Activated B cell treated with CpG ODN at 0.5 μM for 24 hours (primary cell): ENCODE measurements around the gene RNF144A. TPM values are rescaled to one million over a fixed set of nuclear protein-coding genes. Genes with fewer than 3 reads are reported as not detected.

Experiments used
- ATAC-seq: fragments of 200-7000 bp; cut with Tn5 transposase; one replicate; pipeline ENCODE4 v1.10.0; 2021; ENCODE audit warnings: low read depth, mild to moderate bottlenecking, moderate library complexity
- CTCF ChIA-PET: fragments of 350-600 bp; sonication (Branson Sonifier 250); formaldehyde crosslinking; loops from one replicate; lab custom pipeline; 2021; ENCODE audit warnings: antibody characterized with exemption; lab: Charles Lee
- POLR2A ChIA-PET: fragments of 350-600 bp; sonication (Branson Sonifier 250); formaldehyde crosslinking; loops from one replicate; lab custom pipeline; 2021; ENCODE audit warnings: antibody characterized with exemption; lab: Charles Lee
- DNase-seq: peaks from one replicate; pipeline ENCODE4 v3.0.0; 2022
- H3K27ac Mint-ChIP-seq: one replicate; pipeline ENCODE4 v1.8.0; 2020; ENCODE audit warnings: mixed read lengths
- H3K27me3 Mint-ChIP-seq: one replicate; pipeline ENCODE4 v1.8.0; 2021; ENCODE audit warnings: mixed read lengths
- H3K36me3 Mint-ChIP-seq: one replicate; pipeline ENCODE4 v1.8.0; 2021; ENCODE audit warnings: low read depth, mixed read lengths
- H3K4me1 Mint-ChIP-seq: one replicate; pipeline ENCODE4 v1.8.0; 2021; ENCODE audit warnings: mixed read lengths
- H3K4me3 Mint-ChIP-seq: one replicate; pipeline ENCODE4 v1.8.0; 2020; ENCODE audit warnings: mild to moderate bottlenecking, mixed read lengths
- H3K9me3 Mint-ChIP-seq: one replicate; pipeline ENCODE4 v1.8.0; 2020; ENCODE audit warnings: mixed read lengths
- CTCF ChIP-seq: fragments of 200-600 bp; IDR thresholded peaks from one replicate; pipeline ENCODE4 v1.8.0; 2022; ENCODE audit warnings: antibody characterized with exemption, mild to moderate bottlenecking
- intact Hi-C: fragments of 100-400 bp; cut with micrococcal nuclease; formaldehyde crosslinking; loops from one replicate; pipeline ENCODE4 v1.15.1; 2024
- total RNA-seq: library from RNA; stranded (reverse); gene quantifications from 2 replicates; pipeline ENCODE4 v1.2.3, GENCODE V29; 2022

Gene RNF144A
- 0.56 and 0.89 TPM in 2 replicates for total RNA-seq

DNA sequence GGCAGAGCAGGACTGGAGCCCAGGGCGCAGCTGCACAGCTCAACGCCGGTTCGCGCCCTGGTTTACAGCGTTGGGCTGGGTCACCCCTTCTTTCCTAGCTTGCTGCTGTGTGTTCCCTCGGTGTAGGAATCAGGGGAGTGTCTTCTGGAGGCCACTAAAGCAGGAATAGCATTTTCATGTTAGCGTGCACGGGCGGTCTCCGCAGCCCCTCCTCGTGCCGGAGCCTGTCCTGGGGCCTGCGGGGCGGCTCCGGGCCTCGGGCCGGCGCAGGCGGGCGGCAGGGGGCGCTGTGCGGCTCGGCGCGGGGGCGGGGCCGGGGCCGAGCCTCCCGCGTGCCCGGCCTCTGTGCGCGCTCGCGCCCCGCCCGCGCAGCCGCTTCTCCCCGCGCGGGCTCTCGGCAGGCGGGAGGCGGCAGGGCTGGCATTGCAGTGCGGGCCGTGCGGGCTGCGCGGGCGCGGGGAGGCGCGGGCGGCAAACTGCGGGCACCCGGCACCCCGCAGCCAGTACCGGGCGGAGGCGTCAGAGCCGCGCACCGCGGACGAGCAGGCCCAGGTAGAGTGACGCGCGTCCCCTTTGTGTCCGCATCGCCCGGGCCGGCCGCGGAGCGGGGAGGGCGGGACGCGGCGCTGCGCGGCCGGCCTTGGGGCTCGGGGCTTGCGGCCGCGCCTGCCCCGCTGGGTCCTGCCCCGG lies at the start of gene RNF144A:
Gene RNF144A (plus strand): TSS at position 342 of the 690 bp plus-strand sequence. CDS start 79,515 bp downstream, outside the sequence.
- POLR2A ChIA-PET = interaction anchor here (0.6 kb wide), 1 partner anchor 1920 kb away, joined by 3 read pairs; the partner anchor contains the start of gene KIDINS220
- TF ChIP-seq CTCF = no peak
- CTCF ChIA-PET = interaction anchor here (0.9 to 2.4 kb wide), 5 partner anchors 12 to 127 kb away, joined by 3 to 8 read pairs (median 5); no protein-coding TSS in a partner anchor
- intact Hi-C loops = loop anchor here (5.0 kb wide), 2 partner anchors 40 to 90 kb away; partner anchors contain the start of gene RSAD2
- H3K27me3 Mint-ChIP-seq = peaks cover 9% of the 10 kb centered on the region
- no peaks in the 10 kb centered on the region for H3K9me3 Mint-ChIP-seq
- H3K4me3 Mint-ChIP-seq = peak within 1 kb of the TSS; percentile 72
- DNase-seq (peak; percentile 80), ATAC-seq (peak; percentile 93)
- no peaks in the 10 kb centered on the region for H3K36me3 Mint-ChIP-seq
- H3K4me1 Mint-ChIP-seq = peaks cover 6% of the 10 kb centered on the region
- no peak within 1 kb of the TSS for H3K27ac Mint-ChIP-seq

DNA sequence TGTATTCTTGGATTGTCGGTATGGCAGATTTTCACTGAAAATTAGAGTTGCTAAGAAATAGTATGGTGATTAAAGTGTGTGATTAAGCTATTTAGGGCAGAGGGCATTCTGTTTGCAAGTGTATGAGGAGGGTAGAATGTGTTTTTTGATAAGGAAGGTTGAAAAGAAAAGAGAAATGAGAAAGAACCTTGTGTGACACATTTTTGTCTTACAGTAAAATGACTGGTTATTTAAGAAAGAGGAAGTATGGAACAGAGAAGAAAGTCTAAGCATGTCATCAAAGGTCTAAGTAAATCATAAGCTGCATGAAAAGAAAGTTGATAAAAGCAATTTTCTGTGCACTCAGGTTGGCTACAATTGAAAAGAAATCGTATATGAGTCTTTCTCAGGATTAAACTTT lies 44.8 kb upstream of the RNF144A start:
- ATAC-seq = no peak
- Mint-ChIP-seq H3K27ac (peak overlapping the region; percentile 2), H3K36me3 (no peaks in the 10 kb centered on the region), H3K4me3 (no peak overlapping the region), H3K27me3 (no peaks in the 10 kb centered on the region), H3K9me3 (no peaks in the 10 kb centered on the region), H3K4me1 (peaks cover 26% of the 10 kb centered on the region)
- no peak for DNase-seq
- TF ChIP-seq CTCF = no peak
- CTCF ChIA-PET = interaction anchor here (1.2 kb wide), 1 partner anchor 44 kb away, joined by 3 read pairs; no protein-coding TSS in a partner anchor
- intact Hi-C loops = no loop called here
- POLR2A ChIA-PET = no interaction called here

GRCh38 chr2:6874032-6874431 lies 43.2 kb upstream of the RNF144A start:
- no peak for ATAC-seq
- H3K27ac Mint-ChIP-seq = no peak overlapping the region

DNA sequence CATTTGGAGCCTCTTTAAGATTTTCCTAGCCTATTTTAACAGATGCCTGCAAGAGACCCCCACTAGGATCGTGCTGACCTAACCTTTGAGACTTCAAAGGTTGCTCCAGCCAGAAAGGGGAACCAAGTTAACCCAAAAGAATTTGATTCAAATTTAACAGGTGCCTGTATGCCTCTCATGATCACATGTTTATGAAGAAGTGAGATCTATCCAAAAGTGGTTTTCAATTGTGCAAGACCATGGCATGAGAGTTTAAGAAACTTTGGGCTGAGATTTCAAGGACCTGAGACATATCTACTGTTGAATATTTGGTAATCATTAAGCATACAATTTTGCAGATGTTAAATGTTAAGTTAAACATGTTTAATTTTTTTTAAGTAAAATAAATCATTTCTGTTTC lies 40.9 kb upstream of the RNF144A start:
- H3K4me1 Mint-ChIP-seq = peaks cover 36% of the 10 kb centered on the region
- ChIA-PET CTCF (no interaction called here), POLR2A (no interaction called here)
- H3K4me3 Mint-ChIP-seq = no peak overlapping the region
- H3K27ac Mint-ChIP-seq = no peak overlapping the region
- intact Hi-C loops = loop anchor here (5.0 kb wide), 1 partner anchor 41 kb away; the partner anchor contains the start of gene RNF144A
- no peak for DNase-seq
- peaks cover 4% of the 10 kb centered on the region for H3K27me3 Mint-ChIP-seq
- H3K36me3 Mint-ChIP-seq = no peaks in the 10 kb centered on the region
- no peaks in the 10 kb centered on the region for H3K9me3 Mint-ChIP-seq
- no peak for ATAC-seq
- TF ChIP-seq CTCF = no peak

More at GRCh38 chr2:6874032-6874431, 43.2 kb upstream of the RNF144A start:
- TF ChIP-seq CTCF = no peak
- H3K36me3 Mint-ChIP-seq = no peaks in the 10 kb centered on the region
- peaks cover 36% of the 10 kb centered on the region for H3K4me1 Mint-ChIP-seq
- H3K9me3 Mint-ChIP-seq = no peaks in the 10 kb centered on the region
- no peak overlapping the region for H3K4me3 Mint-ChIP-seq
- intact Hi-C loops = no loop called here
- CTCF ChIA-PET = no interaction called here
- no peak for DNase-seq
- H3K27me3 Mint-ChIP-seq = no peaks in the 10 kb centered on the region
- POLR2A ChIA-PET = no interaction called here
